ENCODE data around the gene GDNF.

DNA sequence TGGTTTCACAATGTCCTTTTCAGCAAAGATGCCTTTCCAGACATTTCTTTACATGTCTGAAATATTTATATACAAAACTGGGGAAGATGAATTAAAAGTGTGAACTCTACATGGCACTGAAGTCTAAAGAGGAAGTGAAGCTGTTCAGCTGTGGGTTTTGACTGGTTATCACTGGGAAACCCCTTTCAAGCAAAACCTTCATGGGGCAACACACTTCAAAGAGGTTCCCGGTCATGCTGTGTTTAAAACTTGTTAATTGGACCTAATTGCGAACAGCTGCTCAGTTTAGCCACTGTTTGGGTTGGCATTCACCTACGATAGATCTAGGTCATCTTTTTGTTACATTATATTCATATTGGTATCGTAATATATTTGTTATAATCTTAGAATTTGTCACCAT lies 20.0 kb upstream of the GDNF start:
- TF ChIP-seq, protein P1, sequence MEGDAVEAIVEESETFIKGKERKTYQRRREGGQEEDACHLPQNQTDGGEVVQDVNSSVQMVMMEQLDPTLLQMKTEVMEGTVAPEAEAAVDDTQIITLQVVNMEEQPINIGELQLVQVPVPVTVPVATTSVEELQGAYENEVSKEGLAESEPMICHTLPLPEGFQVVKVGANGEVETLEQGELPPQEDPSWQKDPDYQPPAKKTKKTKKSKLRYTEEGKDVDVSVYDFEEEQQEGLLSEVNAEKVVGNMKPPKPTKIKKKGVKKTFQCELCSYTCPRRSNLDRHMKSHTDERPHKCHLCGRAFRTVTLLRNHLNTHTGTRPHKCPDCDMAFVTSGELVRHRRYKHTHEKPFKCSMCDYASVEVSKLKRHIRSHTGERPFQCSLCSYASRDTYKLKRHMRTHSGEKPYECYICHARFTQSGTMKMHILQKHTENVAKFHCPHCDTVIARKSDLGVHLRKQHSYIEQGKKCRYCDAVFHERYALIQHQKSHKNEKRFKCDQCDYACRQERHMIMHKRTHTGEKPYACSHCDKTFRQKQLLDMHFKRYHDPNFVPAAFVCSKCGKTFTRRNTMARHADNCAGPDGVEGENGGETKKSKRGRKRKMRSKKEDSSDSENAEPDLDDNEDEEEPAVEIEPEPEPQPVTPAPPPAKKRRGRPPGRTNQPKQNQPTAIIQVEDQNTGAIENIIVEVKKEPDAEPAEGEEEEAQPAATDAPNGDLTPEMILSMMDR (IDR thresholded peaks at IDR 0.05): no peak
- no peak for TF ChIP-seq POLR2A (IDR thresholded peaks at IDR 0.05)

All from adrenal gland (tissue), 5 donors.